CD4-positive, alpha-beta T cell treated with Interferon alpha-2 for 1 hour (primary cell): Measurements from ENCODE around the gene FLOT1.

Experiments used
- DNase-seq, 2 donors: peaks; one replicate each; pipeline ENCODE4 v3.0.0-alpha.2; 2020 to 2022

The FLOT1 gene

DNA sequence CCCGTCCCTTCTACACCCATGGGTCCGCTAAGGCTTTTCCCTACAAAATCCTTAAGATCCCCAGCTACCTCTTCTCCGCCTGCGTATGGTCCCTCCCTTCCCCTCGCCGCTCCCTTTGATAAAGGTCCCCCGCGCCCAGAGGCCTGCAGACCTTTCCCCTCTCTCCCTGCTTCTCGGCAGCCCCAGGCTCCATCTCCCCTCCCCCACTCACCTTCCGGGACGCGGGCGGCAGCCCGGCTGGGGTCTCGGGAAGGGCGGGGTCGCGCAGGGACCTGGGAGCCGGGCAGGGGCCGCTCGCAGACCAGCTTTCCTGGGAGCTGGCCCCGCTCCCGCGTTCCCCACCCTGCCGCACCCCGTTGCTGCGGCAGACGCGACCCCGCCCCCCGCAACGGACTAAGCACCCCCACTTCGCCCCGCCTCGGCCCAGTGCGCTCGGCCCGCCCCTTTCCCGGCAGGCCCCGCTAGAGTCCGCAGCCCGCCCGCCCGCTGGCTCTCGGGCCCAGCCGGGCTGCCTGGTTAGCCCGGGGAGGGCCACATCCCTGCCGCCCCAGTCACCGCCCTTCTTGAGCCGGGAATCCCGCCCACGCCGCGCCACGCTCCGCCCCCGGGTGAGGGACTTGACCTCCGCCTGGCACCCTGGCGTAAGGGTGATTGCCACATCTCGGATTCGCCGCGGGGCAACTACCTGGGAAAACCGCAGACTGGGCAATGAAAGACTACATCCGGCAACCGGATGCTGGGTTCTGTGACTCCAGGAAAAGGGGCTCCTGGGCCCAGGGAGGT lies at the start of gene FLOT1:
TSS of gene FLOT1 (minus strand) at position 372 of the 783 bp plus-strand sequence. CDS start 498 bp downstream, outside the sequence.
- DNase-seq, result peak; percentile 94 to 95

GRCh38 chr6:30790724-30791383 lies 48.4 kb upstream of the FLOT1 start:
- no peak for DNase-seq

- no peak for DNase-seq
Measured at GRCh38 chr6:30789606-30790005, 47.1 kb upstream of the FLOT1 start.

DNA sequence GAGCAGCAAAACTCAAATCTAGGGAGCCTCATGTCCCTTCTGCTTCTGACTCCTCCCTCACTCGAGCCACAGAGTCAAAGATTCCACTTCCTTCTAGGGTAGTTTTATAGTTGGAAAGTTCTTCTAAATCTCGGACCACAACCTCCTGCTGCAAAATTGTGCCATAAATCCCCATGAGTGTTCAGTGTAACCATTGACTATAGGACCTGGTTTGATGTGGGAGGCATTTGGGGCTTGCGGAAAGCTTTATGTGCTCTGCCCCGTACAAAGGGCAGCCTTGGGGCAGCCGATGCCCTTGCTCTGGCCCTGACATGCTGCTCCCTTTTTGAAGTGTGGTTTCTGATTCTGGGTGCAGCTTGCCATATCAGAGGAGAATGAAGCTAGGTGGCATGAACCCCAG lies 45.5 kb upstream of the FLOT1 start:
- DNase-seq, result peak; percentile 7 to 12

DNA sequence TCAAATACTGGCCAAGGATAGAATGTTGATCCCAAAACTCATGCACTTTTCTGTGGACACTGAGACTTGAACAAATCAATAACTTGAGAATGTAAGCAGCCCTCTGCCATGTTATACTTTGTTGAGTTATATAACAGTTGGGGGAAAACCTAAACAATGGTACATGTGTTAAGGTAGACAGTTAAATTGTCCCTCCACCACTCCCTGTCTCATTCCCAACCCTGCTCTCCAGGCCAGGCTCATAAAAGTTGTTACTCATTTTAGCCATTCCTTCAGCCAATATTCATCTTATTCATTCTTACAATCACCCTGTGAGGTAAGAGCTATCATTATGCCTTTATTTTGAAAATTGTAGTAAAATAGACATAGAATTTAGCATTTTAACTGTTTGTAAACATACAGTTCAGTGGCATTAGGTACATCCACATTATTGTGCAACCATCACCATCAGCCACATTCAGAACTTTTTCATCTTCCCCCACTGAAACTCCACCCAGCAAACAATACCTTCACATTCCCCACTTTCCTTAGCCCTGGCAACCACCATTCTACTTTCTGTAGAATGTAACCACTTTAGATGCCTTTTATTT lies 40.0 kb upstream of the FLOT1 start:
- no peak for DNase-seq

GRCh38 chr6:30781743-30782424 lies 39.4 kb upstream of the FLOT1 start:
- peak; percentile 45 to 81 for DNase-seq

DNA sequence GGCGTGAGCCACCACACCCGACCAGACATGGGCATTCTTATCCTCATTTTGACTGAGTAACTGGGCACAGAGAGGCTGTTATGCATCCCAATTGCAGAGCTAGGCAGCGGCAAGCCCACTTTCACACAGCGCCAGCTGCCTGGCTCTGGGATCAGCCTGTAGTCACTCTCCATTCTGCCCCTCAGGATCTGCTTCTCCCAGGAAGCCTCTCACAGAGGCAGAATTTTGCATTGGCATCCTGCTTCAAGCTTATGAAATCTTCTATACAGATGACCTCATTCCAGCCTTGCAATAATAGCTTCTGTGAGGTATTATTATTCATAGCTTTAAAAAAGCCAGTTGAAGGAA lies 38.9 kb upstream of the FLOT1 start:
- no peak for DNase-seq

GRCh38 chr6:30780642-30780920 lies 38.1 kb upstream of the FLOT1 start:
- no peak for DNase-seq

- no peak for DNase-seq
Measured at GRCh38 chr6:30779850-30780641, 37.6 kb upstream of the FLOT1 start.

DNA sequence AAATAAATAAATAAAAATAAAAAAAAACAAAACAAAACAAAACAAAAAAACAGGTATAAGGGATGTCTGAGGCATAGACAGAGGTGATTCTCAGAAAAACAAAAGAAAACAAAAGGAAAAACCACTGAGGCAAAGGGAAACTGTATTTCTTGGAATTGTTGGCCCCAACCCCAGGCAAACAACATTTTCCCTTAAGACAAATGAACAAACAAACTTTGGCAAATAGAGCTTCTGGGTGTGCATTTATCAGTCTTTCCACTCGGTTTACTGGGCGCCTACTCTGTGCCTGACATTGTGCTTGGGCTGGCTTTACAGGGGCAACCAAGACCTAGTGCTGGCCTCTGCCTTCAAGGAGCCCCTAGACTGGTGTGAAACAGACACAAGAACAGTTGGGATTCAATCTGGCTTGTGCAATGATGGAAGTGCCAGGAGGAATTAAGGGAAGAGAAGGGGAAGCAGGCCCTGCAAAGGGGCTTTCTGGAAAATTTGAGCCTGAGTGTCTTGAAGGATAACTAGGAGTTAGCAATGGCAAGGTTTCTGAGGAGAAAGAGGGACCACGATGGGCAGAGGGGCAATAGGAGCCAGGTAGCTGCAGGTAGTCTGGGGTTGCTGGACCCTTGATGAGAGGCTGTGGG lies 35.6 kb upstream of the FLOT1 start:
- DNase-seq, result no peak

DNA sequence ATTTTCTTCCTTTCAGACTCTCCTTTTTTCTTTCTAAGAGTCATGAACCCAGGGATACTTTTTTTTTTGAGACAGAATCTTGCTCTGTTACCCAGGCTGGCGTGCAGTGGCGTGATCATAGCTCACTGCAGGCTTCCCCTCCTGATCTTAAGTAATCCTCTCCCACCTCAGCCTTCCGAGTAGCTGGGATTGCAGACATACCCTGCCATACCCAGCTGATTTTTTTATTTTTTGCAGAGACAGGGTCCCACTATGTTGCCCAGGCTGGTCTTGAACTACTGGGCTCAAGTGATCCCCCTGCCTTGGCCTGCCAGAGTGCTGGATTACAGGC lies 34.6 kb upstream of the FLOT1 start:
- no peak for DNase-seq

GRCh38 chr6:30776390-30777154 lies 34.1 kb upstream of the FLOT1 start:
- no peak for DNase-seq

- no peak for DNase-seq
Measured at GRCh38 chr6:30775104-30775503, 32.6 kb upstream of the FLOT1 start.

GRCh38 chr6:30774701-30775100 lies 32.2 kb upstream of the FLOT1 start:
- no peak for DNase-seq

GRCh38 chr6:30770592-30770991 lies 28.1 kb upstream of the FLOT1 start:
- DNase-seq, result no peak

- no peak for DNase-seq
Measured at GRCh38 chr6:30769853-30770524, 27.5 kb upstream of the FLOT1 start.

- DNase-seq, result peak; percentile 31 to 45
Measured at GRCh38 chr6:30769088-30769852, 26.8 kb upstream of the FLOT1 start.

- no peak for DNase-seq
Measured at GRCh38 chr6:30768634-30769087, 26.2 kb upstream of the FLOT1 start.

- no peak for DNase-seq
Measured at GRCh38 chr6:30767944-30768301, 25.4 kb upstream of the FLOT1 start.

GRCh38 chr6:30767158-30767943 lies 24.9 kb upstream of the FLOT1 start:
- no peak for DNase-seq
